SU-DHL-6 (cell line): ENCODE data around the gene ZNF28.
A peak's percentile ranks its signal among the peaks of the same experiment; 100 is the strongest.
"Not testable (repeated sequence)": the region's sequence is repeated elsewhere in the genome, so short reads cannot be mapped to it uniquely, and the experiment has no call there.

Experiments used
- H2AFZ ChIP-seq: fragments of 200-600 bp; sonication (generic); 2 replicates; pipeline ENCODE4 v1.6.1; 2014; ENCODE audit warnings: low read depth, mild to moderate bottlenecking, moderate library complexity, mixed read lengths, antibody characterized with exemption, low read length; ENCODE audit not compliant: severe bottlenecking
- H3F3A ChIP-seq: fragments of 200-600 bp; shearing (Covaris generic); 2 replicates; pipeline ENCODE4 v1.6.0; 2016; ENCODE audit warnings: antibody characterized with exemption, mild to moderate bottlenecking; ENCODE audit not compliant: insufficient read depth
- H3K27ac ChIP-seq: fragments of 200-600 bp; sonication (generic); 2 replicates; pipeline ENCODE4 v1.5.1; 2016; ENCODE audit warnings: low read depth, mild to moderate bottlenecking, low read length, moderate library complexity, mixed read lengths
- H3K27me3 ChIP-seq: fragments of 200-600 bp; sonication (generic), shearing (Covaris generic); 2 replicates; pipeline ENCODE4 v1.6.0; 2014; ENCODE audit warnings: mild to moderate bottlenecking, low read length
- H3K36me3 ChIP-seq: fragments of 200-600 bp; sonication (generic); 2 replicates; pipeline ENCODE4 v1.6.1; 2014; ENCODE audit warnings: mild to moderate bottlenecking, low read length, mixed read lengths
- H3K4me2 ChIP-seq: fragments of 300-600, 200-600 bp; shearing (Covaris generic), sonication (generic); 2 replicates; pipeline ENCODE4 v1.6.0; 2014; ENCODE audit warnings: low read length, low read depth, mild to moderate bottlenecking; ENCODE audit not compliant: poor library complexity, severe bottlenecking
- H3K4me3 ChIP-seq: fragments of 200-600 bp; sonication (generic); 2 replicates; pipeline ENCODE4 v1.5.1; 2014; ENCODE audit warnings: antibody characterized with exemption, low read length, mild to moderate bottlenecking, mixed read lengths; ENCODE audit not compliant: insufficient read depth, poor library complexity, severe bottlenecking
- H3K79me2 ChIP-seq: fragments of 200-600 bp; sonication (generic); 2 replicates; pipeline ENCODE4 v1.6.1; 2014; ENCODE audit warnings: mild to moderate bottlenecking, low read length, moderate library complexity; ENCODE audit not compliant: insufficient read depth
- H3K9ac ChIP-seq: fragments of 200-600 bp; sonication (generic); 2 replicates; pipeline ENCODE4 v1.7.0; 2014; ENCODE audit warnings: mild to moderate bottlenecking, low read length
- H3K9me2 ChIP-seq: fragments of 200-600 bp; sonication (generic); replicated peaks from 2 replicates; pipeline ENCODE4 v1.6.1; 2014; ENCODE audit warnings: low read length; ENCODE audit not compliant: insufficient read depth
- H3K9me3 ChIP-seq: fragments of 200-600 bp; sonication (generic); 2 replicates; pipeline ENCODE4 v1.6.1; 2014; ENCODE audit warnings: low read length, mixed read lengths; ENCODE audit not compliant: insufficient read depth
- H4K20me1 ChIP-seq: fragments of 200-600 bp; sonication (generic); 2 replicates; pipeline ENCODE4 v1.6.1; 2014; ENCODE audit warnings: low read depth, mild to moderate bottlenecking, antibody characterized with exemption, low read length, moderate library complexity, mixed read lengths
- CTCF ChIP-seq: fragments of 200-600 bp; sonication (generic); IDR thresholded peaks from one replicate; pipeline ENCODE4 v1.5.1; 2017; ENCODE audit warnings: antibody characterized with exemption, mild to moderate bottlenecking, low read length, moderate library complexity; ENCODE audit not compliant: insufficient read depth, poor library complexity, severe bottlenecking
- EZH2phosphoT487 ChIP-seq: fragments of 200-600 bp; sonication (generic), shearing (Covaris generic); conservative IDR thresholded peaks from 2 replicates; pipeline ENCODE4 v1.6.1; 2018; ENCODE audit warnings: mild to moderate bottlenecking, antibody characterized with exemption, low read length, moderate library complexity, mixed read lengths

Gene ZNF28

DNA sequence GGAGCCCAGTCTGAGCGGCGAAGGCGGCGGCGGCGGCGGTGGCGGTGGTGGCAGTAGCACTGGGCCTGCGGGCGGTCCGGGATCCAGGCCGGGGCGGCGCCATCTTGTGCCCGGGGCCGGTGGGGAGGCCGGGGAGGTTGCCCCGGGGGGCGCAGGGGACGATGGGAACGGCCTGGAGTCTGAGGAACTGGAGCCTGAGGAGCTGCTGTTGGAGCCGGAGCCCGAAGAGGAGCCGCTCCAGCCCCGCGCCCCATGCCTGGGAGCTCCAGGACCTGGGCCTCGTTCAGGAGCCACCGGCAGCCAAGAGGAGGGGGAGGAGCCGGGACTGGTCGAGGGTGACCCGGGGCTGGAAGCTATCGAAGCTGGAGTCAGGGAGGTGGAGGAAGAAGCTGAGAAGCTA is 11.6 kb downstream of the ZNF28 start:
- no peaks in the 10 kb centered on the region for H3K79me2 ChIP-seq
- H3K9me2 ChIP-seq: no peaks in the 10 kb centered on the region
- H3K36me3 ChIP-seq: peaks cover 18% of the 10 kb centered on the region; the same call in 1 of the 2 replicates
- no peak overlapping the region for H3K27ac ChIP-seq
- H3K27me3 ChIP-seq: no peaks in the 10 kb centered on the region
- no peak for TF ChIP-seq CTCF
- no peak for TF ChIP-seq EZH2phosphoT487
- no peaks in the 10 kb centered on the region for H3K9me3 ChIP-seq
- H2AFZ ChIP-seq: no peak overlapping the region
- no peaks in the 10 kb centered on the region for H3F3A ChIP-seq
- H3K4me3 ChIP-seq: no peak overlapping the region
- no peak overlapping the region for H3K9ac ChIP-seq
- H3K4me2 ChIP-seq: no peak overlapping the region
- no peaks in the 10 kb centered on the region for H4K20me1 ChIP-seq

DNA sequence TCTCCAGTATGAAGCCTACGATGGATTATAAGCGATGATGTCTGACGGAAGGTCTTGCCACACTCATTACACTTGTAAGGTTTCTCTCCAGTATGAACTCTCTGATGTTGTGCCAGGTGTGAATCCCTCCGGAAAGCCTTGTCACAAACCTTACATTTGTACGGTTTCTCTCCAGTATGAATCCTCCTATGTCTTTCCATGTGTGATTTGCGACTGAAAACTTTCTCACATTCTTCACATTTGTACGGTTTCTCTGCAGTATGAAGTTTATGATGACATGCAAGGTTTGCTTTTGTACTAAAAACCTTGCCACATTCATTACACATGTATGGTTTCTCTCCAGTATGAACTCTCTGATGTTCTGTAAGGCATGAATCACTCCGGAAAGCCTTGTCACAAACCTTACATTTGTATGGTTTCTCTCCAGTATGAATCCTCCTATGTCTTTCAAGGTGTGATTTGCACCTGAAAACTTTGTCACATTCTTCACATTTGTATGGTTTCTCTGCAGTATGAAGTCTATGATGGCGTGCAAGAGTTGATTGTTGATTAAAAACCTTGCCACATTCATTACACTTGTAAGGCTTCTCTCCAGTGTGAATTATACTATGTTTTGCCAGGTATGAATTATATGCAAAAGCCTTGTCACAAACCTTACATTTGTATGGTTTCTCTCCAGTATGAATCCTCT is 21.3 kb downstream of the ZNF28 start:
- not testable (repeated sequence) for H3K27me3 ChIP-seq, H3F3A ChIP-seq, H3K27ac ChIP-seq, H3K79me2 ChIP-seq, H4K20me1 ChIP-seq, H3K4me3 ChIP-seq, H3K9ac ChIP-seq, H3K9me2 ChIP-seq, H2AFZ ChIP-seq, H3K4me2 ChIP-seq
- Histone ChIP-seq H3K9me3 (peaks cover 45% of the 10 kb centered on the region), H3K36me3 (peaks cover 66% of the 10 kb centered on the region)

- no peak for TF ChIP-seq CTCF
- no peak for TF ChIP-seq EZH2phosphoT487
- no peaks in the 10 kb centered on the region for H3F3A ChIP-seq
- H3K27ac ChIP-seq: no peak overlapping the region
- no peaks in the 10 kb centered on the region for H3K9me2 ChIP-seq
- peaks cover 18% of the 10 kb centered on the region; the same call in 1 of the 2 replicates for H3K79me2 ChIP-seq
- no peaks in the 10 kb centered on the region for H3K9me3 ChIP-seq
- no peaks in the 10 kb centered on the region for H4K20me1 ChIP-seq
- H3K4me2 ChIP-seq: no peak overlapping the region
- H3K9ac ChIP-seq: no peak overlapping the region
- H3K27me3 ChIP-seq: no peaks in the 10 kb centered on the region
- no peak overlapping the region for H2AFZ ChIP-seq
- H3K36me3 ChIP-seq: no peaks in the 10 kb centered on the region
- no peak overlapping the region for H3K4me3 ChIP-seq
These were observed 32.0 kb downstream of the ZNF28 start for GRCh38 chr19:52789440-52789839.

GRCh38 chr19:52786464-52787354 is 34.7 kb downstream of the ZNF28 start, which contains the start of gene ZNF600:
TSS of gene ZNF600 (minus strand) at chr19:52786791. CDS start at chr19:52778888, 7,903 bp downstream.
- not testable (repeated sequence) for H3F3A ChIP-seq, H3K27ac ChIP-seq, H3K36me3 ChIP-seq, H3K9me2 ChIP-seq, H3K27me3 ChIP-seq, H4K20me1 ChIP-seq, H3K9me3 ChIP-seq
- peak within 1 kb of the TSS; percentile 96 for H3K4me3 ChIP-seq
- peak within 1 kb of the TSS; percentile 80 for H3K4me2 ChIP-seq
- peak within 1 kb of the TSS; percentile 97 for H2AFZ ChIP-seq
- H3K9ac ChIP-seq: peak within 1 kb of the TSS; percentile 75
- H3K79me2 ChIP-seq: peaks cover 21% of the 10 kb centered on the region; the same call in 1 of the 2 replicates
